Aorta (tissue), 5 donors: ENCODE results near the gene ZDHHC23. TPM values are rescaled to one million over a fixed set of nuclear protein-coding genes. Genes with fewer than 3 reads are reported as not detected.

Experiments used
- ATAC-seq: fragments of 200-7000 bp; cut with Tn5 transposase; one replicate; pipeline ENCODE4 v1.9.1; 2022; ENCODE audit warnings: moderate library complexity; ENCODE audit not compliant: low FRiP score
- DNase-seq, 2 donors: peaks; one replicate each; pipeline ENCODE4 v3.0.0-alpha.2; 2020
- H3K27ac ChIP-seq, 2 donors: one replicate each; pipeline ENCODE4 v1.5.1; 2013; ENCODE audit warnings: low read length in 2 of 2, mild to moderate bottlenecking in 2 of 2, moderate library complexity in 2 of 2, control low read depth in 1 of 2, inconsistent platforms in 1 of 2, low read depth in 1 of 2
- H3K27me3 ChIP-seq, 2 donors: one replicate each; pipeline ENCODE4 v1.6.1; 2013; ENCODE audit warnings: control low read depth in 1 of 2, low read length in 1 of 2, mild to moderate bottlenecking in 1 of 2, moderate library complexity in 1 of 2; ENCODE audit not compliant: insufficient read depth in 2 of 2, control insufficient read depth in 1 of 2
- H3K36me3 ChIP-seq, 2 donors: one replicate each; pipeline ENCODE4 v1.6.1; 2013; ENCODE audit warnings: control low read depth in 1 of 2, low read length in 1 of 2, mild to moderate bottlenecking in 1 of 2; ENCODE audit not compliant: insufficient read depth in 2 of 2, control insufficient read depth in 1 of 2
- H3K4me1 ChIP-seq, 2 donors: one replicate each; pipeline ENCODE4 v1.6.1; 2013; ENCODE audit warnings: low read length in 2 of 2, control low read depth in 1 of 2, mild to moderate bottlenecking in 1 of 2, moderate library complexity in 1 of 2; ENCODE audit not compliant: insufficient read depth in 2 of 2, control insufficient read depth in 1 of 2
- H3K4me3 ChIP-seq, 2 donors: one replicate each; pipeline ENCODE4 v1.5.1; 2013; ENCODE audit warnings: low read length in 2 of 2, control low read depth in 1 of 2, mild to moderate bottlenecking in 1 of 2
- H3K9me3 ChIP-seq: one replicate; pipeline ENCODE4 v1.6.1; 2013; ENCODE audit warnings: mild to moderate bottlenecking, low read length; ENCODE audit not compliant: control insufficient read depth
- WGBS, 2 donors: extraction: QIAGEN DNeasy Blood & Tissue Kit; methylation state at CpG; one replicate each; pipeline ENCODE4 v1.1.7; 2013; 5-methylcytosine and 5-hydroxymethylcytosine counted together
- intact Hi-C, 2 donors: fragments of 100-400 bp; cut with DNase I; formaldehyde crosslinking; loops; one replicate each; pipeline versions ENCODE4 v1.14.2 to v1.15.0; 2022
- polyA plus RNA-seq, 2 donors: library from polyadenylated mRNA; stranded (reverse); fragments of 200-250 nt; gene quantifications; one replicate each; pipeline ENCODE4 v1.2.3, GENCODE V29; 2013
- total RNA-seq, 2 donors: library from RNA; stranded (reverse); fragmentation: NEBNext Ultra II Directional; extraction: Animal tissue kit (Norgen Biotek cat#: 25700); gene quantifications; one replicate each; pipeline ENCODE4 v1.2.1, GENCODE V29; 2021
- donor health status: healthy with polysubstance abuse.
- donor health status: Bipolar disorder and iron deficiency.
- donor health status: DM: no; HTN: no; CAD: no.
- donor health status: DM: no; HTN: no; CAD: no.
- donor health status: DM: yes; HTN: yes; CAD: no.

The ZDHHC23 gene
- total and polyA plus RNA-seq, 4 donors, result 0.75 to 12.7 (median 2.8) TPM

- intact Hi-C loops, result no loop called here
- H3K9me3 ChIP-seq, result no peaks in the 10 kb centered on the region
- no peaks in the 10 kb centered on the region for H3K27me3 ChIP-seq
- no peak overlapping the region for H3K27ac ChIP-seq
- DNase-seq (no peak), ATAC-seq (no peak)
- no peaks in the 10 kb centered on the region for H3K4me1 ChIP-seq
- 31 to 38% methylated on average over 1 of the region's 1 CpG for WGBS, 2 donors
- no peaks in the 10 kb centered on the region for H3K36me3 ChIP-seq
- no peak overlapping the region for H3K4me3 ChIP-seq
Measured at GRCh38 chr3:113979916-113980315, 32.1 kb downstream of the ZDHHC23 start.

- Histone ChIP-seq H3K4me1 (no peaks in the 10 kb centered on the region), H3K9me3 (peaks cover 3% of the 10 kb centered on the region), H3K36me3 (peaks cover 0 to 4% of the 10 kb centered on the region in 2 donors), H3K27me3 (no peaks in the 10 kb centered on the region), H3K4me3 (no peak overlapping the region), H3K27ac (no peak overlapping the region)
- intact Hi-C loops, result no loop called here
- DNase-seq (no peak), ATAC-seq (no peak)
Measured at GRCh38 chr3:113981803-113982202, 34.0 kb downstream of the ZDHHC23 start.

- intact Hi-C loops, result no loop called here
- H3K27me3 ChIP-seq, result no peaks in the 10 kb centered on the region
- H3K27ac ChIP-seq, result no peak overlapping the region
- peaks cover 0 to 4% of the 10 kb centered on the region in 2 donors for H3K36me3 ChIP-seq
- 77 to 78% methylated on average over 3 of the region's 3 CpGs for WGBS, 2 donors
- peaks cover 3% of the 10 kb centered on the region for H3K9me3 ChIP-seq
- no peak for ATAC-seq
- no peak for DNase-seq
- H3K4me3 ChIP-seq, result no peak overlapping the region
- no peaks in the 10 kb centered on the region for H3K4me1 ChIP-seq
Measured at GRCh38 chr3:113983544-113983943, 35.7 kb downstream of the ZDHHC23 start.

GRCh38 chr3:113985541-113985940 is 37.7 kb downstream of the ZDHHC23 start:
- peaks cover 3% of the 10 kb centered on the region for H3K9me3 ChIP-seq
- H3K27ac ChIP-seq, result no peak overlapping the region
- no peak overlapping the region for H3K4me3 ChIP-seq
- intact Hi-C loops, result no loop called here
- no peaks in the 10 kb centered on the region for H3K4me1 ChIP-seq
- no peak for DNase-seq
- peaks cover 0 to 4% of the 10 kb centered on the region in 2 donors for H3K36me3 ChIP-seq
- WGBS, 2 donors, result 74 to 85% methylated on average over 4 of the region's 4 CpGs
- H3K27me3 ChIP-seq, result no peaks in the 10 kb centered on the region
- ATAC-seq, result no peak

GRCh38 chr3:114005481-114005880 is 57.7 kb downstream of the ZDHHC23 start:
- Histone ChIP-seq H3K27ac (no peak overlapping the region), H3K27me3 (no peaks in the 10 kb centered on the region), H3K9me3 (no peaks in the 10 kb centered on the region), H3K4me1 (peaks cover 0 to 1% of the 10 kb centered on the region in 2 donors), H3K36me3 (no peaks in the 10 kb centered on the region), H3K4me3 (no peak overlapping the region)
- 85 to 89% methylated on average over 5 of the region's 5 CpGs for WGBS, 2 donors
- no peak for DNase-seq
- no peak for ATAC-seq
- intact Hi-C loops, result no loop called here

GRCh38 chr3:114011059-114011797 is 63.4 kb downstream of the ZDHHC23 start:
- Histone ChIP-seq H3K27me3 (no peaks in the 10 kb centered on the region), H3K9me3 (no peaks in the 10 kb centered on the region), H3K36me3 (peaks cover 0 to 2% of the 10 kb centered on the region in 2 donors), H3K4me1 (no peaks in the 10 kb centered on the region), H3K4me3 (no peak overlapping the region), H3K27ac (no peak overlapping the region)
- DNase-seq (no peak), ATAC-seq (no peak)
- intact Hi-C loops, result no loop called here
- WGBS, 2 donors, result 89 to 90% methylated on average over 2 of the region's 2 CpGs

Other genes starting within 250 kb of the ZDHHC23 start
- gene NAA50, start 201.8 kb upstream of the ZDHHC23 start, total RNA-seq, result 10 to 100 TPM; 74.1 to 75.7 TPM
- 10 to 100 TPM; 30.6 to 31.5 TPM for gene NAA50, start 201.8 kb upstream of the ZDHHC23 start, polyA plus RNA-seq
- gene ATP6V1A, start 201.0 kb upstream of the ZDHHC23 start, total RNA-seq, result 10 to 100 TPM; 38.4 to 42.7 TPM
- 10 to 100 TPM in 1 of 2 donors, 1 to 10 TPM in 1; 8.5 to 11.9 TPM for gene ATP6V1A, start 201.0 kb upstream of the ZDHHC23 start, polyA plus RNA-seq
- gene GRAMD1C, start 109.2 kb upstream of the ZDHHC23 start, total RNA-seq, result 1 to 10 TPM; 2.4 to 2.7 TPM
- 1 to 10 TPM in 1 of 2 donors, under 1 TPM in 1; 0.97 to 4.0 TPM for gene GRAMD1C, start 109.2 kb upstream of the ZDHHC23 start, polyA plus RNA-seq
- 1 to 10 TPM; 2.6 to 8.6 TPM for gene CCDC191, start 108.5 kb downstream of the ZDHHC23 start, total RNA-seq
- 1 to 10 TPM; 1.4 to 3.1 TPM for gene CCDC191, start 108.5 kb downstream of the ZDHHC23 start, polyA plus RNA-seq
- gene QTRT2, start 108.7 kb downstream of the ZDHHC23 start, total RNA-seq, result 10 to 100 TPM; 16.2 to 23.4 TPM
- gene QTRT2, start 108.7 kb downstream of the ZDHHC23 start, polyA plus RNA-seq, result 1 to 10 TPM; 4.5 to 4.6 TPM
- gene DRD3, start 231.0 kb downstream of the ZDHHC23 start, total RNA-seq, result not detected
- not detected for gene DRD3, start 231.0 kb downstream of the ZDHHC23 start, polyA plus RNA-seq